GF-D8 (cell line): ENCODE data around the gene JPH4.

ENCODE experiments used
- DNase-seq: peaks from one replicate; lab custom pipeline; 2025; lab: John Stamatoyannopoulos, UW

The JPH4 gene

DNA sequence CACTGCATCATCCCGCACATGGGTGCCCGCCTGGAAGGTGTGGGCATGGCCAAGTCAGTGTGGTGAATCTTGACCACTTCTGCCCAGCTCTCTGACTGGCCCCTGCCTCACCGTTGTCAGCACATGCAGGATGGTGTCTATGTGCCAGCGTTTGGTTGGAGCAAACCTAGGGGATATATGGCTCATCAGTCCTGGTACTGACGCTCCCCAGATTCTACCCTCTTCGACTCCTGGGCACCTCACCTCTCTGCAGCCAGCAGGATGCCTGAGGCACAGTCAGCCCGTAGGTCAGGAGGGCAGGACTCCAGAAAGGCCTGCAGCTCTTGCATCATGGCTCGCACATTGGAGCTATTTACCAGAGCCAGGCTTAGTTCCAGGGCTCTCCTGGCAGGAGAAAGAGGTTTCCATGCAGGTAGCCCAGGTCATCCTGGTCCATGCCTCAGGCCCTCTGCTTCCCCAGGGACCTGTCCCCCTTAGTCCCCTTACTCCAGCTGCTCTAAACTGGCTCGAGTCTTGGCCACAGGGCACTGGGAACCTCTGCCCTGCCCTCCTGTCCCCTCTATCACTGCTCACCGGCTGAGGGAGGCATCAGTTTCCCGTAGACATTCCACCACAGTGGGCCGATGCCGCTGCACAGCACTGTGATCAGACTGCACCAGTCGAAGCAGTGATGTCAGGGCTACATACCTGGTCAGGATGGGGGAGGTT is 15.0 kb downstream of the JPH4 start:
- DNase-seq = no peak

DNA sequence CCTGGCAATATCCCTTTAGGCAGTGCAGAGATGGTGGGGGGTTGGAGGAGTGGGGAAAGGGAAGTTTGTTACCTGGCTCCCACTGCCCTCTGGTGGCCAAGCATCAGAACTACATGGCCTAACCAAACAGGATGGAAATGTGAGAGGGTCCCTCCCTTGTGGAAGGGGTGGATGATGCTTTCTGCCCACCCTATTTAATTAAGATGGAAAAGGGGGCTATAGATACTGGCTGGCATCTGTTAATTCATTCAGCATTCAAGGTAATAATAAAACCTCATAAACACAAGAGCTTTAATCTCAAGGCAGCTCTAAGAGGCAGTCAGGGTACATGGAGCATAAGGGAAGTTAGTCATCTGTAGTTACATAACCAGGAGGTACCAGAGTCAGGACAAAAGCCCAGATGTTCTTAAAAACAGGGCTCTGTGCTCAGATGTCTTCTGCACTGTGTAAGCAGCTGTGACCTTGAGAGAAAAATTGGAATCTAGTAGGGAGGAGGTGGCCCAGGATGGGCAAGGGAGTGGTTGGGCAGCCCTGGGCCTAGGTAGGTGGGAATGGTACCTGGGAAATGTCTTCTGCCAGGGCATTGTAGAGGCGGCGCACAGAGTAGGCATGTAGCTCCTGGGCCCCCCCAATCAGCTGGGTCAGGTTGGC is 15.6 kb downstream of the JPH4 start:
- no peak for DNase-seq

DNA sequence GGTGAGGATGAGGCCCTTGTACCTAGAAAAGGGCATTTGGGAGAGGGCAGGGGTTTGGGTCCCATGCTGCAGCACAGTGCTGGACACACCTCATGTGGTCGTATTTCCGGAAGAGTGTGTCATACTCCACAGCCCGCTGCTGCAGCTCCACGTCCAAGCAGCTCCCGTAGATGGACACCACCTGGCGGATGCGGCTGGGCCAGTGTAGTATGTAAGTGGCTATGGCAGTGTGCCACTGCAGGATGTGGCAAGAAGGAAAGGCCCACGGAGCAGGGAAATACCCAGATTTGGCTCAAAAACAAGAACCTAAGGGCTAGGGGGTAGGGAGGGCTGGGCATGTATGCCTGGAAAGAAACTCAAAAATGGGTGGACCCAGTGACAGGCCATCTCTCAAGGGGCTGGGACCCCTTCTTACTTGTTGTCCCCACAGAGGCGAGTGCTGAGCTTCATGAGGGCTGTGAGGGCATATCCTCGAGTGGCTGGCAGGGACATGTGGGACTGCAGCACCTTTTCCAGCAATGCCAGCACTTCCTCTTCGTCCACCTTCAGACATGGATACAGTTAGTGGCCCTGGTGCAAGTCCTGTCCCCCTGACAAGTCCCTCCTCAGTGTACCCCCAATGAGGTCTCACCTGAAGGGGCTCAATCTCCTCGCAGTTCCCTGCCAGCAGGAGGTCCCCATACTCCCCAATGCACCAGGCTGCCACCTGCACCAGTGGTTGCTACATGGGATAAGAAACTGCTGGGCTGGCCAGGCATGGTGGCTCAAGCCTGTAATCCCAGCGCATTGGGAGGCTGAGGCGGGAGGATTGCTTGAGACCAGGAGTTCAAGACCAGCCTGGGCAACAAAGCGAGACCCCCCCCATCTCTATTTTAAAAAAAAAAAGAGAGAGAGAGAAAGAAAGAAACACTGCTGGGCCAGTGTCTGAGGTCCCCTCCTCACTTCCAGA is 16.4 kb downstream of the JPH4 start:
- DNase-seq = no peak

DNA sequence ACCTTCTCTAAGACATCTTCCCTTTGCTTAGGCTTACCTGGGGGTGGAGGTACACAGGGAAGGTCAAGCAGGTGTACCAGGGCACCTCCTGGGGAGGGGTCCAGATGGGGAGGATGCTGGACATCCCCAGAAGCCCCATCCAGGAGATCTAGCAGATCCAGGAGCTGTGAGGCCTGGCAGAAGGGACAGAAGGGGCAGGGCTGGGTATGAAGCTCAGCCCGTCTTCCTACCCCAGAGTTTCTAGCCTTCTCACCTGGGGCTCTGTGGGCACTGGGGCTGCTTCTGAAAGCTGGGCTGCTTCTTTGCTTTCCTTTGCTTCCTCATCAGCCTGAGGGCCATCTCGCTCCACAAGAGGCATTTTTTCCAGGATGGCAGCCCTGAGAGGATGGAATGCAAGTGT is 17.3 kb downstream of the JPH4 start:
- DNase-seq = no peak

DNA sequence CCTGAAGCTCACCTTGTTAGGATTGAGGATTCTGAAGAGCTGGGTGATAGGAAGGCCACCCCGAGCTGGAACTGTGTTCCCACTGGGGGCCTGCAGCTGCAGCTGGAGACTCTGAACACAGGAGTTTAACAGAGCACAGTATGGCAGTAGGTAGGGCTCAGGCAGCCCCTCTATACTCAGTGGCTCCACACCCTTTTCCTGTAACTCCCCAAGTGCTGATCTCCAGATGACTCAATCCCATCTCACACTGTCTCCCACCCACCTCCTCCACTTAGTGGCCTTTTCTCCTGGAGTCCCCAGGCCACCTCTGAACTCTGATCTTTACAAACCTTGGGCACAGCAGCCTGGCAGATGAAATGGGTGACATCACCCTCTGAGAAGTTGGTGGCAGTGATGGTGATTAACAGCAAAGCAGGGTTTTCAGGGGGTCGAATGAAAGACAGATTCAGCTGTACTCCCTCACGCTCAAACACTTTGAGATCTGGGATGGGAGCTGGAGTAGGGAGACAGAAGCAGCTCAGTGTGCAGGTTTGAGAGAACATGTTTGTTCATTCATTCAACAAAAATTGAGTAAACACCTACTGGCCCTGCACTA is 18.6 kb downstream of the JPH4 start:
- no peak for DNase-seq

DNA sequence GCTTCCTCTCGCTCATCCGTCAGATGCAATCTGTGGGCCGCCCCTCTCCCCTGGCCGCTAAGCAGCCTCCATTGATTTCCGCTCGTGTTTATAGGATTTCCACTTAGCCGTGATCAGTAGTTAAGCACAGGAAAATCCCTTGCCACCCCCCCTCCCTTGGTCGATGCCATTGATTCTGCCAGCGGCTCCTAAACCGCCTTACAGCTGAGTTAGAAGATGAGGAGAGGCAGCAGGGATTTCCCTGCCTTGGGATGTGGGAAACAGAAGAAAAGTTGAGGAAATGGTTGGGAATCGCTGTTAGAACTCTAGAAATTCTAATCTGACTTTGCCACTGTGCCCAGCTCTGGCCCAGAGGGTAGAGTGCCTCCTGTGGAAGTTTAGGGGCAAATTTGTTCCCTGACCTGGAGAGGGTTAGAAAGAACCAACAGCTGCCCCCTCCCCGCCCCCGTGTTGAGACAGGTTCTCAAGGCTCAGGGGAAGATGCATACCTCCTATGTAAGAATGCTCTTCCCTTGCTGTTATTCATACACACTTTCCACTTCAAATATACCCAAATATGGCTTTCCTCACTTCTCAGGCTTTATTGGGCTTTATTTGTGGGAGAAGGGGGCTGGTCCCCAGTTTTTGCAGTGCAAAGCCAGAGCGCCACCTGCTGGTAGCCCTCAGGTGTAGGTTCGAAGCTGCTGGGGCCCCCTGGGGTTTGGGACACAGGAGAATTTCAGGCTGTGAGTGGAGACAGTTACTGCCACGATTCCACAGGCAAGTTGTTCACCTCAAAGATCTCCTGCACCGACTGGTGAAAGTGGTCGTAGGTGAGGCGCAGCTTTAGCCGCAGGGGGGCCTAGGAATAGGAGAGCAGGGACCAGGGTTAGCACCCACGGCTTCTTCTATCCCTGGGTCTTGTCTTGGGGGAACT is 19.3 kb downstream of the JPH4 start:
- DNase-seq = no peak

DNA sequence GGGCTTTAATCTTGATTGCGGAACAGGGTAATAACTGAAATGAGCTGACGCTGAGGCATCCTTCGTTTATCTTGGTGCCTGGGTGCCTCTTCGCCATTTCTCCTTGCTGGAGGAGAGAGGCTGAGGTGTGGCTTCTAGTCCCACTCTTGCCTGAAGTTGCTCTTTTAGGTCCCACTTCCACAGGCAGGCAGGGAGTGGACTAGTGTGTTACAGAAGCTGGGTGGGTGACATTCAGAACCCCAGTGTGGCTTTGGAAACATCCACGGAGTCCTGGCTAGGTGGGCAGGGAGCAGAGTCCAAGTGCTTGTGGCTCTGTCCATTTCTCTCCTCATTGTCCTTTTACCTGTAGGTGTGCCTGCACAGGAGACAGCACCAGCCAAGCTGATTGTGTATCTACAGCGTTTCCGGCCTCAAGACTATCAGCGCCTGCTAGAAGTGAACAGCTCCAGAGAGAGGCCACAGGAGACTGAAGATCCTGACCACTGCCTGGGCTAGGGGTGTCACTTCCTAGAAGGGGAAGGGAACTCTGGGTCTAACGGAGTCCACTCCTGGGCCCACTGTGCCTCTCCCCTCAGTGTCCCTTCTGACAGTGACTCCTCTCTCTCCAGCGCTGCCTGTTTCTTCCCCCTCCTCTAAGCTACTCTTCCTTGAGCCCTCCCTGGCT is 20.1 kb downstream of the JPH4 start:
- no peak for DNase-seq

DNA sequence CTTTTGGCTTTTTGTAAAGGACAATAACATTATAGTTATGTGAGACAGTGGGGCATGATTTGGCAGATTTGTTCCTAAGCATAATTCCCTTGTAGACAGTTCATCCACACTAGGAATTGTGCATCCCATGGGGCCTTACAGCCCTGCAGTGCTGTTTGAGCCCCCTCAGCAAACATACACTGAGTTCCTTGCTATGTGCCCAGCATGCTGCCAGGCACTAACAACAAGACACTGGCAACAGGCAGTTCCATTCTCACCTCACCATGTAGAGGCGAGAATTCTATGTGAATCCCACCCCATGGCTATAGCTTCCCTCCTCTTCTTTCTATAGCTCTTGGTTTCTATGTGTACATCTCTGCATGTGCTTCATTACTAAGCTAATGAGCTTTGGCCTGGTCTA is 20.6 kb downstream of the JPH4 start:
- DNase-seq = no peak

DNA sequence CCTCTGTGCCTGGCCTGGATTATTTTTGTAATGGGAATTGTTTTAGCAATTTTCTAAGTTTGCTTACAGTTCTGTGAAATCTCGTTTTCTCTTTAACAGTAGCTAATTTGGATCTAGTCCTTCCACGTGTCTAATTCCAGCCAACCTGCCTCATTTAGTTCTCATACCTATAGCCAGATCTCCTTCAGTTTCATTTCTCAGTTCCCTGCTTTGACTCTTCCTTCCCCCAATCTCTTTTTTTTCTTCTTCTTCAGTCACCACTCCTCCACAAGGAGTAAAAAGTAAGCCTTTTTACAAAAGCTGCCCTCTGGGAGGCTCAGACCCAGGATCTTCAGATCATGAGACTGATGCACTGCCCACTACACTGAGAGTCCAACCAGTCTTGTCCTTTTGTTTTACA is 21.1 kb downstream of the JPH4 start:
- no peak for DNase-seq

DNA sequence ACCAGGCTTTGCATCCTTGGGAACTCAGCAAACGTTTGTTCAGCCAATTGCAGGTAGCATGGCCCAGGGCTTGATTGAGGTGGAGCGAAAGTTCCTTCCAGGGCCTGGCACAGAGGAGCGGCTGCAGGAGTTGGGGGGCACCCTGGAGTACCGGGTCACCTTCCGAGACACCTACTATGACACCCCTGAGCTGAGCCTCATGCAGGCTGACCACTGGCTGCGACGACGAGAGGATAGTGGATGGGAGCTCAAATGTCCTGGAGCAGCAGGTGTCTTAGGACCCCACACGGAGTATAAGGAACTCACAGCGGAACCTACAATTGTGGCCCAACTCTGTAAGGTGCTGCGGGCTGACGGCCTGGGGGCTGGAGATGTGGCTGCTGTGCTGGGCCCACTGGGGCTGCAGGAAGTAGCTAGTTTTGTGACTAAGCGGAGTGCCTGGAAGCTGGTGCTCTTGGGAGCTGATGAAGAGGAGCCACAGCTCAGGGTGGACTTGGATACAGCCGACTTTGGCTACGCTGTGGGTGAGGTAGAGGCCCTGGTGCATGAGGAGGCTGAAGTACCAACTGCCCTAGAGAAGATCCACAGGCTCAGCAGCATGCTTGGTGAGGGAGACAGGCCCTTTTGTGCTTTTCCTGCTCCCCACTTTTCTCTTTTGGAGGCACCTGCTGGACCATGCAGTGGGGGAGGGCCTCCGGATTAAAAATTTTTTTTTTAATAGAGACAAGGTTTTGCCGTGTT is 21.7 kb downstream of the JPH4 start:
- no peak for DNase-seq

DNA sequence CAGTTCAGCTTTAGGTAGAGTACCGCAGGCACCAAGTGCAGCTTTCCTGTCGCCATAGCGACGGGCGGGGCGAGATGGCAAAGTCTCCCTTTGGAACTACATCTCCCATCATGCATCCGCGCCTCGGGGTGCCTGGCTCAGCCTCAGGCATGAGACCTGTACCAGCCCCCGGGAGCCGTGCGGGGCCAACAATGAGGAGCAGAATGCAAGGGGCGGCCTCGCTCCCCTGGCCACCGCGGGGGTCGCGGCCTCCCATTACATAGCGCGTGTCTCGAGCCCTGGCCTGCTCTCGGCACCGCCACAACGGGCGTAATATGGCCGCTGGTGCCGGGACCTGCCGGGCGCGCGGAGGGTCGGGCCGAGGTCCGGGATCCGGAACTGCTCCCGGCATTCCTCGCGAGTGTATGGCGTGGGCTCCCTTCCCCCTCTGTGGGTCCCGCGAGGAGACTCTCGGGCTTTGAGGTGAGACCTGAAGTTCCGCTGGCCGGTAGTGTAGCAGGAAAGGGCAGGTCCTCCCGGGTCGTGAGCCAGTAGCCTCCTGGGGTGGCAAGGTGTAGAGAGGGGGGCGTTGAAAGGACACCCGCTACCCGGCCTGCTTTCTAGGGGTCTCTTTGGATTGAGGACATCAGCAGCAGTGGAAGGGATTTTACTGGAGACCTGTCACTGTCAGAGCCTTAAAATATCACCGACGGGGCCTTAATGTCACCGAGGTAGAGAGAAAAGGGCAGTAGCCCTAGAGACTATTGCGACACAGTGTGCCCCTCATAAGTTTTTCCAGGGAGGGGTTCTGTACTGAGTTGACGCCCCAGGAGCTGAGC is 22.5 kb downstream of the JPH4 start, which contains the start of gene THTPA:
TSS of gene THTPA (plus strand) at position 390 of the 818 bp plus-strand sequence. CDS start 487 bp downstream, outside the sequence.
- peak; percentile 60 for DNase-seq

DNA sequence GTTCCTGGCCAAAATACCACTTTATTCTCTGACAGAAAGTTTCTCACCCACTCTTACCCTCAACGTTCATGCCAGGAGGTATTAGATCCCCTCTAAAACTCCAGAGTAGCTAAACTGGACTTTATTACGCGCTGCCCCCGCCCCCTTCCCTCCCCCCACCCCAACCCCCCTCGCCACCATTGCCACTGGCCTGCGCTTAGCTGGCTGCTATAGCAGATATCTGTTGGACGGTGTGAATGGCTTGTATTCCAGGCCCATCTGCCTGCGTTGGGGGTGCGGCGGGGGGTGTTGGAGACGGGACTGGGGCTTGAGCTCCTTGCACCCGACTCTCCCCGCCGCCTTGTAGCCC is 23.1 kb downstream of the JPH4 start:
- DNase-seq = no peak

DNA sequence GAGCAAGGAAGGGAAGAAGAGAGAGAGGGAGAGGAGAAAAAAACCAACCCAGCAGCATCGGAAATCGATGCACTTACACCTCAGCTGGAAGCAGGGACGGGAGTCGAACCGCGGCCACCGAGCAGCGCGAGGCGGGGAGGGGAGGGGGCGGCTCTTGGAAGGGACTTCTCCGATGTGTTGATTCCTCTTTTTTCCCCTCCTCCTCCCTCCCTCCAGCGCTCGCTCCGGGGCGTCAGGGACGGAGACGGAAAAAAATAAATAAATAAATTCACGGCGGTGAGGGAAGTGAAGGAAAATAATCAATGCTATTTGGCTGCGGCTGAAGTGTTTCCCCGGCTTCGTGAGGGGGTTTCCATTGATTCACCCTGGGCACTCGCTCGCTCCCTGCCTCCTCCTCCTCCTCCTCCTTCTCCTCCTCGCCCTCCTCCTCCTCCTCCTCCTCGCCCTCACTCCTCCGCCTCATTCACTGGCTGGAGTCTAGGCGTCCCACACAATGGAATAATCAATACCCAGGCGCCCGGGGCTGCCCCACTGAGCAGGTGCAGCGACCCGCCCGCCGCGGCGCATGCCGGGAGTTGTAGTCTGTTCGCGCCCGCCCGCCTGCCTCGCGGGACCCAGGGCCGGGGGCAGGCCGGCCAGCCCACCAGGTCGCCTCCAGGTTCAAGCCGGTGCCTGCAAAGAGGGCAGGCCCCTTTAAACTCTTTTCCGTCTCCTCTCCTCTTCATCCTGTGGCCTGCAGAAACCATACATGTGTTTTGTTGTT is 27.1 kb downstream of the JPH4 start, which contains the start of gene ZFHX2:
TSS of gene ZFHX2 (minus strand) at position 500 of the 763 bp plus-strand sequence. CDS start 16,440 bp downstream, outside the sequence.
- no peak for DNase-seq

DNA sequence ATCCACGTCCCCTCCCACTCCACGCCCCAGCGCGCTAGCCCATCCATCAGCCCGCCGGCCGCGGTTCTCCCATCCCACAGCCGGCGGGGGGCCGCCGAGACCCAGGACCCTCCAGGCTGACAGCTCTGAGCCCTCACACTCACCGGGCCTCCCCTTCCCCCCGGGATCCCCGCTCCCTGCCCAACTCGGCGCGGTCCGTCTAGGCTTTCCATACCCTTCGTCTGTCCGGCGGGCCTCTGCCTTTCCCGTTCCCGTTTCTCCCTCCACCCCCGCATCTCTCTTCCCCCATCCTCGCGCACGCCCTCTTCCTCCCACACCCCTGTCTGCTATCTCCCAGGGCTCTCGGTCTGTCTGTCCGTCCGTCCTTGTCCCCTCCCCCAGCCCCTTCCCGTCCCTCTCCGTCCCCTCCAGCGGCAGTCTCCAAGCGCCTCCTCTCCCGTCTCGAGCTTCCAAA is 27.8 kb downstream of the JPH4 start:
- DNase-seq = no peak

DNA sequence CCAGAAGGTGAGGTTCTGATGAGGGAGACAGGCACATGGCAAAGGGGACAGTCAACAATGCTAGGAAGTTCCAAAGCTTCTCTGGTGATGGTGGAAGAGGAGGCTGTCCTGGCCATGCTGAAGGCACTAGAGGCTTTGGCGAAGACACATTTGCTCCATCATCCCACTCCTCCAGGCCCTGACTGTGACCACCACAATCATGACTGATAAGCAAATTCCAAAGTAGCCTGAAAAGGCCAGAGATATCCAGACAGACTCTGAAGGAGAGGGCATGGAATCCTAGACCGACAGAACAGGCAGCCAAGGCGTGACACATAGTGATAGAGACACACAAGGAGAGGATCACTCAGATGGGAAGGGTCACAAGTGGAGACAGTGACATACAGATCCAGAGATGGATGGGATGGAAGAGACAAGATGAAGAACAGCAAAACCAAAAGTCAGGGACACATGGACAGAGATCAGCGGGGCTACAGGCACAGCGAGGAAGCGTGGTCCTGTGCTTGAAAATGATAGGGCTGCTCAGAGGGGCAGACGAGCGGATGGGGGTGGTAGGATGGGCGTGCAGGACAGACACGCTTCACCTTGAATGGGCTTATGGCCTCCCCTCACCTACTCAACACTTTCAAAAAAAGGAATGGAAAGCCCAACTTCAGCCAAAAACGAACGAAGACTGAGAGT is 28.3 kb downstream of the JPH4 start:
- no peak for DNase-seq

DNA sequence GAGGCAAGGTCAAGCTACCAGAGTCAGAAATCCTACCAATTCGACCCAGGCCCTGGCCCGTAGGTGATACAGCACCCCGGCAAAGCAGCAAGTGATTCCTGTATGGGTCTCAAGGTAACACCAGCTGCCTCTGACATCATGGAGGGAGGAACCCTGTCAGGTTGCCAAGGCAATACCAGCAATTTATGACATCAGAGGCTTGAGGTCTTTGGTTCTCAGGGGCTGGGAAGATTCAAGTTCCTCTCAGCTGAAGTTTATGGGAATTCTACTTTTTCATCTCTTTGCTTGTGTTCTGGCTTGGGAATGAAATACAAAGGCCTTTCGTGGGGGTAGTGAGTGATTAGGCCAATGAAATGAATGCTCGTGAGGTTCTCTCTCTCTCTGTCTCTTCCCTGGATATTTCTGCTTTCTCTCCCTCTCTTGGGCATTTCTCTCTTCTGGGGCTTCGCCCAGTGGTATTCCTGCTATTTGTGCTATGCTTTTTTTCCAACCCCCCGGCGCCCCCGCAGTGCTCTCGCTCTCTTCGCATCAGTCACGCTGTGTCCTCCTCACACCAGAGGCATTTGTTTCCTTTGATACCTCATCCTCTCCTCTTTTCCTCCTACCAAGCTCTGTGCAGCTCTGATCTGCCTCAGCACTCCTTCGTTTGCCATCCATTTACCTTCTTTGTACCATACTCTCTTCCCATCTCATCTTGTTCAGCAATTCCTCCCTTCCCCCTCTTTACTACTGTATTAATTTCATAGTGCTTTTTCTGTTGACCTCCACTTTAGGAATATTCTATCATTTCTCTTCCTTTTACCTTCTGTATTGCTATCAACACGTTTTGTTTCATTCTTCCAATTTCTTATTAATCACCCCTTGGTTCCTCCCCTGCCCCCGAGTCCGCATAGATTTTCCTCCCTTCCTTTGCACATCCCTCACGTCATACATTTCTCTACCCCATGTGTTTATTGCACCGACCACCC is 30.0 kb downstream of the JPH4 start:
- DNase-seq = no peak
